HG02763 (cell line): ENCODE results near the gene DNAAF9.

ENCODE experiments used
- ATAC-seq: cut with Tn5 transposase; IDR thresholded peaks from one replicate; pipeline ENCODE4 v1.9.1; 2021; ENCODE audit warnings: mild to moderate bottlenecking, moderate library complexity; ENCODE audit not compliant: unreplicated experiment

The DNAAF9 gene

DNA sequence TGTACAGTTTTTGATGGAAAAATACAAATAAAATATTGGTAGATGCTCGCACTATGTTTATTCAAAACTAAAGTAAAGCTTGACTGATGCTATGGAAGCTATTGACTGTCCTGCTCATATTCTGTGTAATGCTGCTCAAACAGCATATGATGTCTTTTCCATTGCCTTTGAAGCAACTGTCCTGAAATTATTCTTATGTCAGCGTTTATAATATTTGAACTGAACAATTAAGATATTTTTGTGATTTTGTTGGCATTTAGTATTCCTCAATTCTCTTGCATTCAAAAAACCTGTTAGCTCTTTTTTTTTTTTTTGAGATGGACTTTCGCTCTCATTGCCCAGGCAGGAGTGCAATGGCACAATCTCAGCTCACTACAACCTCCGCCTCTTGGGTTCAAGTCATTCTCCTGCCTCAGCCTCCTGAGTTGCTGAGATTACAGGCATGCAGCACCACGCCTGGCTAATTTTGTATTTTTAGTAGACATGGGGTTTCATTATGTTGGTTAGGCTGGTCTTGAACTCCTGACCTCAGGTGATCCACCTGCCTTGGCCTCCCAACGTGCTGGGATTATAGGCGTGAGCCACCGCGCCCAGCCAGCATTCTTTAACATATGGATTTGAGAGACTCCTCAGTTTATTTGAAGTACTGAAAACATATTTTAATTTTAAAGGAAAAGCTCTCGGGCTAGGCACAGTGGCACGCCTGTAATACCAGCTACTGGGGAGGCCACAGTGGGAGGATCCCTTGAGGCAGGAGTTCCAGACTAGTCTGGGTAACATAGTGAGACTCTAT, 5.3 kb upstream of the DNAAF9 start:
- ATAC-seq = no peak

DNA sequence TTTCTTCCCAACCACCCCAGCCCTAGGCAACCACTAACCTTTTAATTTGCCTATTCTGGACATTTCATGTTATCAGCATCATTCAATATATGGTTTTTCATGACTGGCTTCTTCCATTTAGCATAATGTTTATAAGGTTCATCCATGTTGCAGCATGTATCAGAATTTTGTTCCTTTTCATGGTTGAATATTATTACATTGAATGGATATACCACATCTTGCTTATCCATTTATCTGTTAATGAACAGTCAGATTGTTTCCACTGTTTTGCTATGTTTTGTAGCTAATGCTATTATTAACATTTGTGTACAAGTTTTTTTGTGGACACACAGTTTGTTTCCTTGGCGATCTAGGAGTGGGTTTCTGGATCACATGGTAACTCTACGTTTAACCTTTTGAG, 3.0 kb upstream of the DNAAF9 start:
- no peak for ATAC-seq

DNA sequence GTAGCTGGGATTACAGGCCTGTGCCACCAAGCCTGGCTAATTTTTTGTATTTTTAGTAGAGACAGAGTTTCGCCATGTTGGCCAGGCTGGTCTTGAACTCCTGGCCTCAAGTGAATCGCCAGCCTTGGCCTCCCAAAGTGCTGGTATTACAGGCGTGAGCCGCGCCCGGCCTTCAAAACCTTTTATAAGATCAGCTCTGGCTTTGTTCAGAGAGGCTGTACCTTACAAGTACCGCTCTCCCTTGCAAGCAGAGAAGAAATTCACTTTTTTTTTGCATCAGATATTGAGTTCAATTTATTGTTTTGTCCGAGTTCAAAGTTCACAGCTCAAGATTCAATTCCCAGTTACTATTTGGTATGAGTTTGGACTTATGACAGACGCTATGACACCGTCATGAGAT, 1.9 kb upstream of the DNAAF9 start:
- ATAC-seq = no peak

DNA sequence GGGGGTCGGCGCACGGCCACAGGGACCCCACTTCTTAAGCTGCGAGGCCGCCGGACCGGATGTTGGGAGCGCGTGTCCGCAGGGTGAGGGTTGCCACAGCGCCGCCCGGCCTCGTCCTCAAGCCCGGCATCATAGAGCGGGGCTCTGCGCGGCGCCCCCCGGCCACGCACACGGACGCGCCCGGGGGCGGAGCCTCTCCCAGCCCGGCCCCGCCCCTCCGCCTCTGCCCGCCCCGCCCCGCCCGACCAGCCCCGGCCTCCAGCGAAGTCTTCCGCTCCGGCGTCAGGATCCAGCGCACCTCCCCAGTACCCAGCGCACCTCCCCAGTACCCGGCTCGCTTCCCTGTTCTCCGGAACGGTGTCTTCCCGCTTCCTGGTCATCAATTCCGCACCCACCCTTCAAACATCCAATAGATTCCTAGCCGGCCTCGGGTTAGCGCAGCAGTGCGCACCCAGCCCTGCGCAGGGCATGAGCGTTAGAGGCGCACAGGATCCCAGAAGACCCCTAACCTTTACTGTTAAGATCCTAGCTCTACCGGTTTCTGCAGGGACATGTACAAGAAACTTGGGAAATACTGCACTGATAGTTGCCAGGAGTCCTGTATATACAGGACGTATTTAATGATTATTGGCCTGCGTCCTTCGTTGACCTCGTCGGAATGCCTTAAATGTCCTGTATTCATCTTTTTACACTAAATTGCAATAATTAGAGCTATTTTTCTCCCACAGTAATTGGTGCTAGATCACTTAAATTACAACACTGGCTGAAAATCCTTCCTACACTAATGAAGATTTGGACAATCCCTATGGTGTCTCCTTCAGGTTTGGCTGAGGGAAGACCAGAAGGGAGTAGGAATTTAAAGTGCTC, 535 bp upstream of the DNAAF9 start:
- ATAC-seq = no peak

DNA sequence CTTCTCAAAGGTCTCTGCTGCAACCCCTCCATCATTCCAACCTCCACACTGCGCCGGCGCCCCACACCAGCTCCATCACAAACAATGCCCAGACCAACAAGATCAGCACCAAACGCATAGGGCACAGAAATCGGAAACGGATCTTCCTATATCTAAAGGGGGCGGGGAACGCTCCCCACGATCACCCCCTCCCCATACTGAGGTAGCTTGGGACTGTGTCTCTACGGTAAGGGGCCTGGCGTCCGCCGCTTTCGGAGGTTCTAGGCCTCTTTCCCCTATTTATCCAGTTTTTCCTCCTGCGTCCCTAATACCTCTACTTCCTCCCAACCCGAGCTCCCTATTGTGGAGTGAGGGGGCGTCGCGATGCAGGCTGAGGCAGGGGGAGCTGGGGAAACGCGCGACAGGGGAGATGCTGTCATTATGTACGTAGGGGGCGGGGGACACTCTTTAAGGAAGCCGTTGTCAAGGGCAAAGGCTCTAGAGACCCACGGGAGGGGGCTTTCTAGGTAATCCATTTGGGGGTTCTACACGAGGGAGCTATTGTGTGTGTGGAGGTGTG, 909 bp downstream of the DNAAF9 start:
- ATAC-seq = no peak

DNA sequence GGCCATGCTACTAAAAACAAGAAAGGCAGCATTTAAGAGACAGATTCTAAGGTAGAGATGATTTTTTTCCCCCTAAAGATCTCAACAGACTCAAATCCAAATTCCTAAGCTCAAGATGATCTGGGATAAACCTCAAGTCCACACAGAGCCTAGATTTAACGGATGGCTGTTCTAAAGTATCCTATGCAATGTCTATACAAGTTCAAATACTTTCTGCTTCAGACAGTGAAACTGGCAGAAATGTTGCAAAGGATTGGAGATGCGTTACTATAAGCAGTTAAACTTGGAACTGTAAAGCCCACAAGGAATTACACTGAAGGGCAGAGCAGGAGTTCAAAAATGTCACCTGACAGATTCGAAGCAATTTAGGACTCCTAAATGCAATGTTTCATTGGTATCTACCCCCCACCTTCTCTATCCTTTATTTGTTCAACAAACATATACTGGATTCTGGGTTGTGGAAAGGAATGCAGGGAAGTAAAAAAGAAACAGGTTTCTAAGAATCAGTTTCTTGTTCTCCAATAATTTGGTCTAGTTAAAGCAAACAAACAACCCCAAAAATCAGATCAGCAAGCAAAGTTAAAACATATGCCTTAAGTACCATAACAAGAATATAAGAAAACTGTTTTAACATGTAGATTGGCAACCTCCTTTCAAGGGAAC, 1.6 kb downstream of the DNAAF9 start:
- no peak for ATAC-seq

DNA sequence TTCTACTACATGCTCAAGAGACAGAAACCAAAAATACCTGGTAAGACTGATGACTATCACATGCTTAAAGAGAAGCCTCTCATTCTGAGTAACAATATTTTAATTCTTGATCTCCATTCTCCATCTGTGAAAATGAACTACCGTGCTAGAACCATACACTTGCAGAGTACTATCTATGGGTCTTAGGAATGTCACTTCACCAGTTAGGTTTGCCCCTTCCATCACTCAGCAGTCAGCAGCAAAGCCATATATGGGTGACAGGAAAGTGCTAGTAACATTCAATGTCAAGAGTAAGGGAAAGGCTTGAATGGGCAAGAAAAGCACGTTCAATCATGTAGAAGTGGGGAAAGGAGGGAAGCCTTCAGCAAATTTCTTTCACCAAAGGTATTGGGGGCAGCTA, 2.3 kb downstream of the DNAAF9 start:
- no peak for ATAC-seq

DNA sequence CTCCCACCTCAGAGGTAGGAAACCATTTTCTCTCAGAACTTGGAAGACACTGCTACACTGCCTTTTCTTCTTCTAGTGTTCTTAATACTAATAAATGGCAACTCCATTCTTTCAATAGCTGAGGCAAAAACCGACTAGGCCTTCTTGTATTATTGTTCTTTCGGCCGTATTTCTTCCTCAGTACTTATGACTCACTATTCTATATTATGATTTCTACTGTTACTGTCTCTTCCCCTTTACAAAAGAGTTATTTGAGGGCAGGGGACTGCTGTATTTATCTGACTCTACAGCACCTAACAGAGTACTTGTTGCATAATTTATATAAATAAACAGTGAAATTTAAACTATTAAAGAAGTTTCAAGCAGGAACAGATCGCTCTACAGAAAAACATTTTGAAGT, 3.1 kb downstream of the DNAAF9 start:
- ATAC-seq = no peak

DNA sequence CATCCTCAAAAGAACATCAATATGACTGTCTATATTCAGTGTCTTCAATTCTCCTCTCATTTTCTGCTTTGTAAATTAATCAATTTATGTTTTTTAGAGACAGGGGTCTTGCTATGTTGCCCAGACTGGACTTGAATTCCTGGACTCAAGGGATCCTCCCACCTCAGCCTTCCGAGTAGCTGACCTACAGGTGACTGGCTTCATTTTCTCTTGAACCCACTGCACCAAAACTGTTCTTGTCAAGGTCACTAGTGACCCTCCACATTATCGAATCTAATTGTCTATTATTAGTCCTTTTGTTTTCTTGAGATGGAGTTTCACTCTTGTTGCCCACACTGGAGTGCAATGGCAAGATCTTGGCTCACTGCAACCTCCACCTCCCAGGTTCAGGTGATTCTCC, 3.7 kb downstream of the DNAAF9 start:
- ATAC-seq = no peak

DNA sequence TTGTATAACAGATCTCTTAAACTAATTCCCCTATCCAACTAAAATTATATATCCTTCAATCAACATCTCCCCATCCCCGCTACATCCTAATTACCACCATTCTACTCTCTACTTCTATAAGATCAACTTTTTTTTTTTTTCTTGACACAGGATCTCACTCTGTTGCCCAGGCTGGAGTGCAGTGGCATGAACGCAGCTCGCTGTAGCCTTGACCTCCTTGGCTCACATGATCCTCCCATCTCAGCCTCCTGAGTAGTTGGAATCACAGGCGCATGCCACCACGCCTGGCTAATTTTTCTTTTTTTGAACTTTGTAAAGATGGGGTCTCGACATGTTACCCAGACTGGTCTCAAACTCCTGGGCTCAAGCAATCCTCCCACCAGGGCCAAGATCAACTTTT, 5.0 kb downstream of the DNAAF9 start:
- no peak for ATAC-seq

DNA sequence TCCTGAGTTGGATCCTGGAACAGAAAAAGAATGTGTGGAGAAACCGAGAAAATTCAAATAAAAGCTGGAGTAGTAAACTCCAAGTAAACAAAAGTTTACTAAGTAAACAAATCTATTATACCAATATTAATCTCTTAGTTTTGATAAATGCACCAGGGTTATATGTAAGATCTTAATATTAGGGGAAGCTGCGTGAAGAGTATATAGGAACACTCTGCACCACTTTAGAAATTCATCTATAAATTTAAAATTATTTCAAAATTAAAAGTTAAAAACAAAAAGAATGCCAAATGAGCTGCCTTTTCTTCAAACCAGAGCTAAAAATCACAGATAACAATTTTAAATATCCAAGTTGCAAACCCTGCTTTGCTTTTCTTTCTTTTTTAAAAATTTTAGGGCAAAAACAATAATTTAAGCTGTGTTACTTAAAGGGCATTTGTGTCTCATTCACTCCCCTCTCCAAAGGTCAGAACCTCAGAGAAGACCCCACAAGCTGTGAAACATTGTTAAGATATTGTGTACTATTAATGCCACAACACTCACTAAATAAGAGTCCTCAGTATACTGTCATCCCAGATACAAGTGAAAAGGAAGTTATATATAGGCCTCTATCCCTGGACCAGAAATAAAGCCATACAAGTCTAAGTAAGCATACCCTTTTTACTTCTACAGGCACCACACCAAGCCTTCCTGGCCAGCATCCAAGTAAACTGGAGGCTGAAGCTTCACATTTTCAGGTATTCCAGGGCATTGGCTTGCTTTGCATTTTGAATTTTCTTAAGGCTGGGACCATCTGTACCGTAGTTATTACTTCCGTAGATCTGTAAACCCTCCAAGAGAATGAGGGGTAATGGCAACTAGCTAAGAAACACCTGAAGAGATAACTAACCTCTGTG, 7.0 kb downstream of the DNAAF9 start:
- ATAC-seq = no peak

DNA sequence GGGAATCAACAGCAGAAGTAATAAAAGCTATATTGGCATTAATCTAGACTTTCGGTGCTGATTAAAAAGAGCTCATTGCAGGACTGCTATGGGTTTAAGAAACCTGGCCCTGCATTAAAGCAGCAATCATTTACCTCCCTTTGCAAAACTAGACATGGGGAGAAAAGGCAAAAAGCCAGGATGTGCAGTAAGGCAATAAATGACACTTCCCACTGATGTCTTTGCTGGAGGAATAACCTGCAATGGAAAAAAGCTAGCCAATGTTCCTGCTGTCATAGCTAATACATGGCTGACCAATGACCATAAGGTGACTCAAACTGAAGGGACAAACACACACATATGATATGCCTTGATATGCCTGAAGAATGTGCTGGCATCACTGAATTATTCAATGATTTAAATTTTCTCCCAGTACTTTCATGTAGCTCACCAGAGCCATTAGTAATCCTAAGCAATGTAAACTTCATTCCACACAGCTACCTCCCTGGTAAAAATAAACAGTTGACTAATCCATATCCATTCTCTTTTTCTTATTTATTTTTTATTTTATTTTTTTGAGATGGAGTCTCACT, 8.7 kb downstream of the DNAAF9 start:
- ATAC-seq = no peak

DNA sequence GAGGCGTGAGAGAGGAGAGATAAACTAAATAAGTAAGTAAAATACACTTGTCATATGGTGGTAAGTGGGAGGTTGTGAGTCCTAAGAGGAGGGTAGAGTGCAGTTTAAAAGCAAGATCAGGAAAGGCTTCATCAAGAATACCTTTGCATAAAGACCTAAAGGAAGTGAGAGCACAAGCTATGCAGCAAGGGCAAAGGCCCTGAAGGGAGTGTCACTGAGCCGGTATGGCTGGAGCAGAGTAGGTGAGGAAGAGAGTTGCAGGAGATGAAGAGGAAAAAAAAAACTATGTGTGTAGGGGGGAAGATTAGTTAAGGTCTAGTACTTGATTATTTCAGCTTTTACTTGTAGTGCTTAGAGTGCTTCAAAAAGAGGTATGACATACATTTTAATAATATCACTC, 11.0 kb downstream of the DNAAF9 start:
- no peak for ATAC-seq

DNA sequence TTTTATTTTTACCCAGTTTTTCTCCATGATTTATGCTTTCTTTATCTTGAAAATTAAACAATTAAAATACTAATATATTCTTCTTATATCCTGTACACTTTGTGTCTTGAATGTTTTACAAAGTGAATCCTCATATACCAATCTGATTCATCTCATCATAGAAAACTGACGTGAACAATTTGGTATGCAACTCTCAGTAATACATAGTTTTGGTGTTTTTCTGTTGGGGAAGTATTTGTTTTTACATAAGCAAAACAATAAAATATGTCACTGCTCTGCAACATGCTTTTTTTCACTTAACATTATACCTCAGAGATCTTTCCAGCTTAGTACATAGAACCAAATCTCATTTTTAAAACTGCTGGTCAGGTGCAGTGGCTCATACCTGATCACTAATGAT, 14.7 kb downstream of the DNAAF9 start:
- no peak for ATAC-seq

DNA sequence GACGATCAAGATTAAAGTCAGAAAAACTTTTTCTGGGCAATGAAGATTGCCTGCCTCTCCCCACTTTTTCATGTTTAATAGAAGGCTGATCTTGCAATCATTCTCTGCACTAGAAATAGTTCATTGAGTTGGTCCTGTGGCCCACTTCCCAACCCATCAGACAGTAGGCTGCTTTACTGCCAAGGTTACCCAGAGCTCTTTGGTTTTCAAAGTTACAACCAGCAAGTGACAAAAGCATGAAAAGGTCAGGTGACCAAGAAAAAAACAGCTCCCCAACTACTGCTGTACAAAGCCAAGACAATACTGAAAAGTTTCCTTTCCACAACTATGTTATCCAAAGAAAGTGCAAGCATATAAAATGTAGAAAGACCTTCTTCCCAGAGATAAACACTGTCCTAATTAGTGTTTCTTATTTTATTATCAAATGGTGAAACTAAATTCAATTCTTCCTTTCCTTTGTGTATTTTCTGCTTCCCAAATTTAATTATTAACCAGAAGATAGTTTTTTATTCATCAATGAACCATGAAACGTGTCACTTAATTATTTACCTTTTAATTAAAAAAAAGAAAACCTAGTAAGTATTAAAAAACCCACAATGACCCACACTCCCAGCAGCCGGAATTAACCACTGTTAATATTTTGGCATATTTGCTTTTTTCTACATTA, 16.6 kb downstream of the DNAAF9 start:
- no peak for ATAC-seq

DNA sequence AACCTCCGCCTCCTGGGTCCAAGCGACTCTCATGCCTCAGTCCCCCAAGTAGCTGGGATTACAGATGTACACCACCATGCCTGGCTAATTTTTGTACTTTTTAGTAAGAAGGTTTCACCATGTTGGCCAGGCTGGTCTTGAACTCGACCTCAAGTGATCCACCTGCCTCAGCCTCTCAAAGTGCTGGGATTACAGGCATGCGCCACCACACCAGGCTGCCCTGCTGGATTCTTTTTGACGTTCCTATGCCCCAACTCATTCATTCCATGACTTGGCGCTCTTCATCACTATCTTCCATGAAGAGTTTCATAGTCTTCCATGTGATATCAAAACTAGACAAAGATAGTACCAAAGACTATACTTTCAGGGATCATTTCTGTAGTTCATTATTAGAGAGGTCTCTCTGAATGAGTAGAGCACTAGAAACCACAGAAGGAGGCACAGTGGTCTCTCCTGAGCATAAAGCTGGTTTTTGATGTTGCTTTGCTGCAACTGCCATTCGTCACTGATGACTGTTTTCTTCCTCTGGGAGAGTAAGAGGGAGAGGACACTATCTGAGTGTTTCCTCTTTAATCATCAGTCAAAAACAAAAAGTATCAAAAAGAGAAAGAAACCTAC, 23.5 kb downstream of the DNAAF9 start:
- ATAC-seq = no peak

DNA sequence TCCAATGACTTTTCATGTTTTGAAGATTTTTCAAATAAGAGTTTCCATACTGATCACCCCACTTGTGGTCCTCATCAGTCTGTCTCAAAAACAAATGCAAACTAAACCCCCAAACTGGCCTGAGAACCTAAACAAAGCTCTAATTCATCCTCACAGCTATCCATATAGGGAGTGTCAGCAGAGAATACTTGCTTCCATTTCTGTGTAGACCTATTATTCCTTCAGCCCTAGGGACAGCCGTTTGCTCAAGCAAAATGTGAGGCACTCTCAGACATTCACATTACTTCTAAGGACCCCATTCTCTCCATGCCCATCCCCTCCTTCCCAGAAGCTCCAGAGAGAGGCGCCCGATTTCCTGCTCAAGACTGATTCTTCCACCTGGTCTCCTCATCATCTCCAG, 24.6 kb downstream of the DNAAF9 start:
- no peak for ATAC-seq

DNA sequence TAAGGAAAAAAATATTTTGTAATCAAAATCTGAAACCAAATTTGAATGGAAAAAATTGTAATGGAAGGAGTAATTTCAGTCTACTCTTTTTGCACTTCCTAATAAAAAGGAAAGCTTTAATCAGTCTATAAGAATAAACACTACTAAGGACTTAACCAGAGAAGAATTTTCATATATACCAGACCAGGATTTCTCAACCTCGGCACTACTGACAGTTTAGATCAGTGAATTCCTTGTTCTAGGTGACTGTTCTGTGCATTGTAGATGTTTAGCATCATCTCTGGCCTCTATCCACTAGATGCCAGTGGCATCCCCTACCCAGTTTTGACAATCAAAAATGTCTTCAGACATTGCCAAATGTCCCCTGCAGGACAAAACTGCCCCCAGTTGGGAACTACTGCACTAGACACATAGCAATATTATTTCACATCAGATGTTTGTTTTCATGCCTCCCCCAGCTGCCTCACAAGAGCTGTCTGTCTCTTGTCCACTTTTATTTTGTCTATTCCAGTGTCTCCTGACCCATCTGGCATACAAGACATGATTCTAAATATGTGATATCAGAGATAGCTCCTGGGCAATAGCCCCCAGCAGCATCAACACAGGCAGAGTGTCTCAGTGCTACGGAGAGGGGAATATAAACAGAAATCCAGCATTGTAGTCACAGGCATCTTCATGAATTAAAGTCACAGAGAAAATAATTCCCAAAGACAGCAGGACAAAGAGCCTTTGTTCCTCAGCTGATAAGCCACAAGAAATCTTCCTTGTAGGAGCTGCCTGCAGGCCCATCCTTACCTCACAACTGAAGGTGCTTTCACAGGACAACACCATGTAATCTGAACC, 27.0 kb downstream of the DNAAF9 start:
- no peak for ATAC-seq
